Gastroesophageal sphincter (tissue), 4 donors: ENCODE results near the gene CLDN4. TPM values are rescaled to one million over a fixed set of nuclear protein-coding genes. Genes with fewer than 3 reads are reported as not detected.

ENCODE experiments used
- ATAC-seq: fragments of 150-250 bp; one replicate; pipeline ENCODE4 v1.9.1; 2016; ENCODE audit warnings: mild to moderate bottlenecking, moderate library complexity
- H3K27ac ChIP-seq, 4 donors: fragments of 200-600 bp; sonication (generic) in 3 of 4; 1 replicate in 3 of 4; 2 replicates in 1 of 4; pipeline ENCODE4 v1.5.1; 2016 to 2019
- H3K27me3 ChIP-seq: fragments of 200-600 bp; sonication (generic); one replicate; pipeline ENCODE4 v1.5.1; 2019
- H3K36me3 ChIP-seq, 2 donors: fragments of 200-600 bp; sonication (generic); one replicate each; pipeline ENCODE4 v1.5.1; 2019; ENCODE audit warnings: control low read depth in 1 of 2
- H3K4me1 ChIP-seq, 3 donors: fragments of 200-600 bp; sonication (generic); 1 replicate in 2 of 3; 2 replicates in 1 of 3; pipeline ENCODE4 v1.5.1; 2016 to 2019; ENCODE audit warnings: control low read depth in 2 of 3
- H3K4me3 ChIP-seq, 2 donors: fragments of 200-600 bp; sonication (generic); one replicate each; pipeline ENCODE4 v1.5.1; 2019; ENCODE audit warnings: mild to moderate bottlenecking in 1 of 2, moderate library complexity in 1 of 2
- H3K9me3 ChIP-seq, 3 donors: fragments of 200-600 bp; sonication (generic); one replicate each; pipeline ENCODE4 v1.5.1; 2017 to 2019; ENCODE audit warnings: control low read depth in 2 of 3
- CTCF ChIP-seq, 4 experiments: fragments of 200-600 bp in 2 of 4; fragments of 450-650 bp in 2 of 4; sonication (generic) in 1 of 4; IDR thresholded peaks; one replicate each; pipeline ENCODE4 v1.5.1; 2017 to 2019; ENCODE audit warnings: antibody characterized with exemption in 4 of 4, mild to moderate bottlenecking in 2 of 4, moderate library complexity in 2 of 4
- EP300 ChIP-seq: sonication (generic); formaldehyde crosslinking; IDR thresholded peaks from one replicate; pipeline ENCODE4 v1.6.1; 2017; ENCODE audit warnings: antibody characterized with exemption, mild to moderate bottlenecking
- POLR2A ChIP-seq, 2 donors: fragments of 450-650 bp; IDR thresholded peaks; one replicate each; pipeline ENCODE4 v1.6.1; 2017; ENCODE audit warnings: antibody characterized with exemption in 2 of 2, mild to moderate bottlenecking in 2 of 2, moderate library complexity in 1 of 2
- POLR2AphosphoS5 ChIP-seq: sonication (generic); formaldehyde crosslinking; IDR thresholded peaks from one replicate; pipeline ENCODE4 v1.6.1; 2017; ENCODE audit warnings: antibody characterized with exemption
- WGBS, 2 donors: methylation state at CpG; one replicate each; pipeline ENCODE4 v1.1.5; 2018; ENCODE audit warnings: low coverage in 1 of 2; 5-methylcytosine and 5-hydroxymethylcytosine counted together
- total RNA-seq, 4 donors: library from RNA; depleted of rRNA; stranded (reverse); fragments of >200 nt; gene quantifications; one replicate each; pipeline ENCODE4 v1.1.0, GENCODE V29; 2016

Gene CLDN4
- total RNA-seq, 4 donors from 2014 or later: 0.54 to 16.8 (median 0.79) TPM

- Histone ChIP-seq H3K4me1 (no peaks in the 10 kb centered on the region), H3K36me3 (no peaks in the 10 kb centered on the region), H3K27me3 (no peaks in the 10 kb centered on the region), H3K9me3 (no peaks in the 10 kb centered on the region), H3K27ac (no peak overlapping the region), H3K4me3 (no peak overlapping the region)
- TF ChIP-seq CTCF (IDR thresholded peaks at IDR 0.05) (no peak), EP300 (no peak), POLR2AphosphoS5 (no peak), POLR2A (IDR thresholded peaks at IDR 0.05) (no peak)
- WGBS, 2 donors: 60 to 62% methylated on average over 3 to 10 of the region's 10 CpGs
- ATAC-seq: no peak
Observed at GRCh38 chr7:73799282-73800141, 31.3 kb upstream of the CLDN4 start.

GRCh38 chr7:73801577-73801976 is 29.2 kb upstream of the CLDN4 start:
- 64 to 81% methylated on average over 1 of the region's 1 CpG for WGBS, 2 donors
- no peak for TF ChIP-seq POLR2A (IDR thresholded peaks at IDR 0.05)
- TF ChIP-seq EP300: no peak
- TF ChIP-seq CTCF (IDR thresholded peaks at IDR 0.05): no peak
- TF ChIP-seq POLR2AphosphoS5: no peak

GRCh38 chr7:73802459-73802858 is 28.3 kb upstream of the CLDN4 start:
- Histone ChIP-seq H3K4me1 (no peaks in the 10 kb centered on the region), H3K27ac (no peak overlapping the region), H3K27me3 (no peaks in the 10 kb centered on the region), H3K9me3 (no peaks in the 10 kb centered on the region), H3K4me3 (no peak overlapping the region), H3K36me3 (no peaks in the 10 kb centered on the region)
- no peak for ATAC-seq
- no peak for TF ChIP-seq POLR2AphosphoS5
- TF ChIP-seq POLR2A (IDR thresholded peaks at IDR 0.05): no peak
- no peak for TF ChIP-seq CTCF (IDR thresholded peaks at IDR 0.05)
- TF ChIP-seq EP300: no peak
- WGBS, 2 donors: 73 to 81% methylated on average over 4 of the region's 4 CpGs

More at GRCh38 chr7:73801577-73801976, 29.2 kb upstream of the CLDN4 start:
- no peak overlapping the region for H3K27ac ChIP-seq
- no peaks in the 10 kb centered on the region for H3K4me1 ChIP-seq
- no peaks in the 10 kb centered on the region for H3K36me3 ChIP-seq
- no peak for ATAC-seq
- H3K27me3 ChIP-seq: no peaks in the 10 kb centered on the region
- no peak overlapping the region for H3K4me3 ChIP-seq
- no peaks in the 10 kb centered on the region for H3K9me3 ChIP-seq

- WGBS, 2 donors: no CpG with 5 or more reads among the region's 21 CpGs
- Histone ChIP-seq H3K27ac (no peak overlapping the region), H3K36me3 (no peaks in the 10 kb centered on the region), H3K4me1 (no peaks in the 10 kb centered on the region), H3K4me3 (no peak overlapping the region), H3K27me3 (peaks cover 16% of the 10 kb centered on the region), H3K9me3 (no peaks in the 10 kb centered on the region)
- no peak for TF ChIP-seq POLR2A (IDR thresholded peaks at IDR 0.05)
- no peak for ATAC-seq
Observed at GRCh38 chr7:73809467-73809951, 21.3 kb upstream of the CLDN4 start.

GRCh38 chr7:73810998-73811360 is 19.8 kb upstream of the CLDN4 start:
- H3K9me3 ChIP-seq: no peaks in the 10 kb centered on the region
- H3K4me3 ChIP-seq: no peak overlapping the region
- TF ChIP-seq POLR2A (IDR thresholded peaks at IDR 0.05): no peak
- H3K27ac ChIP-seq: no peak overlapping the region
- peaks cover 16% of the 10 kb centered on the region for H3K27me3 ChIP-seq
- H3K4me1 ChIP-seq: no peaks in the 10 kb centered on the region
- no peaks in the 10 kb centered on the region for H3K36me3 ChIP-seq
- 70% methylated on average over 2 of the region's 4 CpGs; no CpG with 5 or more reads in 1 of the 2 donors for WGBS, 2 donors
- no peak for ATAC-seq

GRCh38 chr7:73811760-73812168 is 19.0 kb upstream of the CLDN4 start:
- H3K27me3 ChIP-seq: peaks cover 16% of the 10 kb centered on the region
- no peaks in the 10 kb centered on the region for H3K36me3 ChIP-seq
- no peak for TF ChIP-seq POLR2A (IDR thresholded peaks at IDR 0.05)
- TF ChIP-seq CTCF (IDR thresholded peaks at IDR 0.05): peak; percentile 75 to 88 (median 76)
- WGBS, 2 donors: 12 to 23% methylated on average over 5 to 10 of the region's 11 CpGs
- H3K4me3 ChIP-seq: no peak overlapping the region
- ATAC-seq: peak; percentile 88
- no peak overlapping the region for H3K27ac ChIP-seq
- no peaks in the 10 kb centered on the region for H3K4me1 ChIP-seq
- H3K9me3 ChIP-seq: no peaks in the 10 kb centered on the region
